ENCODE results near the gene TCF15. TPM values are rescaled to one million over a fixed set of nuclear protein-coding genes. Genes with fewer than 3 reads are reported as not detected.

Gene TCF15
- total RNA-seq, 1 experiment from 2014 or later, result 0.40 TPM

DNA sequence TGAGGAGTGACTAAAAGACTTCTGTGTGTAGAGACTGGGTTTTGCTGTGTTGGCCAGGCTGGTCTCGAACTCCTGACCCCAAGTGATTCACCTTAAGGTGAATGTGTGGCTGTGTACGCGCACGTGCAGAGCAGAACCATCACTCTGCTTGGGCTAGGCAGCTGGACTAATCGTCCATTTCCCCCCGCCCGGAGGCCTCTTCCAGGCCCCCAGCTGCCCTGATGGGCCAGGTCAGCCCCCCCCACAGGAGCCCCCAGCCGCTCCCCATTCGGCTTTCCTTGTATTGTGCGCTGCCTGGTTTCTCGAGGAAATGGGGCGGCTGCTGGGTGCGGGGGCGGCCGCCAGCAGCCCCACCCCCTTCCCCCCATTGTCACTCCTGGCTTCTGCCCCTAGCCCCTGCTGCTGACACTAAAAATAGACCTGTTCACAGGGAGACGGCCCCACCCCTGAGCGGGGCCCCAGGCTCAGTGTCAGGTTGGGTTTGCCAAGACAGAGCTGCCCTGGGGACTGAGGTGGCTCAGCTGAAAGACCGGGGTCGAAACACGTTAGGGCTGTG, 41.9 kb downstream of the TCF15 start:
- H3K4me1 ChIP-seq (ENCODE audit: insufficient read depth, low read length), result no peaks in the 10 kb centered on the region
- no peaks in the 10 kb centered on the region for H3K79me2 ChIP-seq (ENCODE audit: low read length)
- H3K4me3 ChIP-seq (ENCODE audit: low read length), result no peak overlapping the region
- no peak overlapping the region for H3K9ac ChIP-seq (ENCODE audit: low read length)
- TF ChIP-seq, protein P1, sequence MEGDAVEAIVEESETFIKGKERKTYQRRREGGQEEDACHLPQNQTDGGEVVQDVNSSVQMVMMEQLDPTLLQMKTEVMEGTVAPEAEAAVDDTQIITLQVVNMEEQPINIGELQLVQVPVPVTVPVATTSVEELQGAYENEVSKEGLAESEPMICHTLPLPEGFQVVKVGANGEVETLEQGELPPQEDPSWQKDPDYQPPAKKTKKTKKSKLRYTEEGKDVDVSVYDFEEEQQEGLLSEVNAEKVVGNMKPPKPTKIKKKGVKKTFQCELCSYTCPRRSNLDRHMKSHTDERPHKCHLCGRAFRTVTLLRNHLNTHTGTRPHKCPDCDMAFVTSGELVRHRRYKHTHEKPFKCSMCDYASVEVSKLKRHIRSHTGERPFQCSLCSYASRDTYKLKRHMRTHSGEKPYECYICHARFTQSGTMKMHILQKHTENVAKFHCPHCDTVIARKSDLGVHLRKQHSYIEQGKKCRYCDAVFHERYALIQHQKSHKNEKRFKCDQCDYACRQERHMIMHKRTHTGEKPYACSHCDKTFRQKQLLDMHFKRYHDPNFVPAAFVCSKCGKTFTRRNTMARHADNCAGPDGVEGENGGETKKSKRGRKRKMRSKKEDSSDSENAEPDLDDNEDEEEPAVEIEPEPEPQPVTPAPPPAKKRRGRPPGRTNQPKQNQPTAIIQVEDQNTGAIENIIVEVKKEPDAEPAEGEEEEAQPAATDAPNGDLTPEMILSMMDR (conservative IDR thresholded peaks at IDR 0.05; ENCODE audit: low read depth, low read length), result no peak
- TF ChIP-seq EZH2phosphoT487 (IDR thresholded peaks at IDR 0.05; ENCODE audit: borderline replicate concordance, low read length), result no peak
- no peaks in the 10 kb centered on the region for H4K20me1 ChIP-seq (ENCODE audit: low read length)
- no TSS peak for BruUV-seq (replicated peaks)
- no peaks in the 10 kb centered on the region for H3K9me3 ChIP-seq (ENCODE audit: low read length)
- peaks cover 25% of the 10 kb centered on the region for H3K27me3 ChIP-seq (ENCODE audit: low read length)
- CTCF ChIA-PET, result no interaction called here
- ATAC-seq (no peak), DNase-seq (no peak)
- H3K36me3 ChIP-seq (ENCODE audit: low read depth, low read length), result no peaks in the 10 kb centered on the region
- no peak overlapping the region for H3K4me2 ChIP-seq (ENCODE audit: low read length)
- POLR2A ChIA-PET (ENCODE audit: unreplicated experiment), result no interaction called here
- no peaks in the 10 kb centered on the region for H3K9me2 ChIP-seq (replicated peaks; ENCODE audit: low read length)
- intact Hi-C loops (cut with micrococcal nuclease), result no loop called here
- H2AFZ ChIP-seq (ENCODE audit: low read length), result no peak overlapping the region
- no peak overlapping the region for H3K27ac ChIP-seq (ENCODE audit: low read length)
- H3F3A ChIP-seq (ENCODE audit: low read length, unreplicated experiment), result no peaks in the 10 kb centered on the region

DNA sequence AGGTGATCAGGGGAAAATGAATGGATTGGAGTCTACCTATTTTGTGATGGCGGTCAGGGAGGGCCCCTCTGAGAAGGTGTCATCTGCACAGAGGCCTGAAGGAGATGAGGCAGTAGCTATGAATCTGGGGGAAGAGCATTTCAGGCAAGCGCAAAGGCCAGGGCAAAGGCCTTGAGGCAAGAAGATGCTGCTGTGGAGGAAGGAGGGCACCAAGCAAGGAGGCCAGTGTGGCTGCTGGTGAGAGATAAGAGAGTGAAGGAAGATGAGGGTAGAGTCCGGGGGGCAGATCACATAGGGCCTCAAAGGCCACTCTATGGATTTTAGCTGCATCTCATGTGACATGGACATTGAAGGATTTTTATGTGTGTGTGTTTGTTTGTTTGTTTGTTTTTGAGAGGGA, 45.9 kb downstream of the TCF15 start:
- TF ChIP-seq, protein P1 (conservative IDR thresholded peaks at IDR 0.05; ENCODE audit: low read depth, low read length), result no peak
- no peak for TF ChIP-seq EZH2phosphoT487 (IDR thresholded peaks at IDR 0.05; ENCODE audit: borderline replicate concordance, low read length)
- Histone ChIP-seq H4K20me1 (ENCODE audit: low read length) (no peaks in the 10 kb centered on the region), H3K9me3 (ENCODE audit: low read length) (no peaks in the 10 kb centered on the region), H3K4me3 (ENCODE audit: low read length) (no peak overlapping the region), H3K4me1 (ENCODE audit: insufficient read depth, low read length) (no peaks in the 10 kb centered on the region), H3K36me3 (ENCODE audit: low read depth, low read length) (no peaks in the 10 kb centered on the region), H3K9ac (ENCODE audit: low read length) (no peak overlapping the region), H3F3A (ENCODE audit: low read length, unreplicated experiment) (no peaks in the 10 kb centered on the region), H3K9me2 (replicated peaks; ENCODE audit: low read length) (no peaks in the 10 kb centered on the region), H3K27ac (ENCODE audit: low read length) (no peak overlapping the region), H2AFZ (ENCODE audit: low read length) (no peak overlapping the region), H3K79me2 (ENCODE audit: low read length) (no peaks in the 10 kb centered on the region), H3K27me3 (ENCODE audit: low read length) (no peaks in the 10 kb centered on the region), H3K4me2 (ENCODE audit: low read length) (no peak overlapping the region)
- intact Hi-C loops (cut with micrococcal nuclease), result no loop called here
- ATAC-seq (no peak), DNase-seq (no peak)
- POLR2A ChIA-PET (ENCODE audit: unreplicated experiment), result no interaction called here
- BruUV-seq (replicated peaks), result no TSS peak
- CTCF ChIA-PET, result no interaction called here

DNA sequence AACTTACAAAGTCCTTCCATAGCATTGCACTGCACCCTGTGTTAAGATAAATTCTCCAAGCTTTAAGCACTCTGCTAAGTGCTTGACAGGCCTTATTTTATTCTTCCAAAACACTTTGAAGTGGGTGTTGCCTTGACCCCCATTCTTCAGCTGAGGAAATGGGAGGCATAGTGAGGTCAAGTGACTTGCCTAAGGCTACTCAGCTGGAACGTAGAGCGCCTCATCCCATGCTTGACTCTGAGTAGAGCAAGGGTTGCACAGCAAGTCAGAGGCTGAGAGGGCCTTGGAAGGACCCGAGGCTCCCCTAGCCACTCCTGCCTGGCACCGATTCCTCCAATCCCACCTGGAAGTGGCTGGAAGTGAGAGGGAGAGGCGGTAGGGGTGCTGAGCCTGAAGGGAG, 46.9 kb downstream of the TCF15 start:
- Histone ChIP-seq H2AFZ (ENCODE audit: low read length) (no peak overlapping the region), H3K79me2 (ENCODE audit: low read length) (no peaks in the 10 kb centered on the region), H3K4me2 (ENCODE audit: low read length) (no peak overlapping the region), H3F3A (ENCODE audit: low read length, unreplicated experiment) (no peaks in the 10 kb centered on the region), H3K9me3 (ENCODE audit: low read length) (no peaks in the 10 kb centered on the region), H3K4me3 (ENCODE audit: low read length) (no peak overlapping the region), H3K4me1 (ENCODE audit: insufficient read depth, low read length) (no peaks in the 10 kb centered on the region), H4K20me1 (ENCODE audit: low read length) (no peaks in the 10 kb centered on the region), H3K36me3 (ENCODE audit: low read depth, low read length) (no peaks in the 10 kb centered on the region), H3K9me2 (replicated peaks; ENCODE audit: low read length) (no peaks in the 10 kb centered on the region), H3K27me3 (ENCODE audit: low read length) (no peaks in the 10 kb centered on the region), H3K27ac (ENCODE audit: low read length) (no peak overlapping the region), H3K9ac (ENCODE audit: low read length) (no peak overlapping the region)
- ATAC-seq (no peak), DNase-seq (no peak)
- no TSS peak for BruUV-seq (replicated peaks)
- no peak for TF ChIP-seq EZH2 (IDR thresholded peaks at IDR 0.05; ENCODE audit: low read length, unreplicated experiment)
- no peak for TF ChIP-seq EZH2phosphoT487 (IDR thresholded peaks at IDR 0.05; ENCODE audit: borderline replicate concordance, low read length)
- TF ChIP-seq, protein P1 (conservative IDR thresholded peaks at IDR 0.05; ENCODE audit: low read depth, low read length), result no peak
- ChIA-PET POLR2A (ENCODE audit: unreplicated experiment) (no interaction called here), CTCF (interaction anchor here (1.2 to 1.8 kb wide), 2 partner anchors 82 to 176 kb away, joined by 7 to 10 read pairs; no protein-coding TSS in a partner anchor)
- intact Hi-C loops (cut with micrococcal nuclease), result no loop called here
